PC-3 (cell line): ENCODE data around the gene RFTN1.

Experiments
- CTCF ChIP-seq: fragments of 300-600 bp; sonication (generic); conservative IDR thresholded peaks from 2 replicates; pipeline ENCODE4 v1.5.1; 2017; ENCODE audit warnings: antibody characterized with exemption, low read depth, mild to moderate bottlenecking, low read length
- EZH2 ChIP-seq: fragments of 300-600 bp; sonication (generic); IDR thresholded peaks from one replicate; pipeline ENCODE4 v1.6.1; 2017; ENCODE audit warnings: antibody characterized with exemption, mild to moderate bottlenecking, low read length; ENCODE audit not compliant: unreplicated experiment

DNA sequence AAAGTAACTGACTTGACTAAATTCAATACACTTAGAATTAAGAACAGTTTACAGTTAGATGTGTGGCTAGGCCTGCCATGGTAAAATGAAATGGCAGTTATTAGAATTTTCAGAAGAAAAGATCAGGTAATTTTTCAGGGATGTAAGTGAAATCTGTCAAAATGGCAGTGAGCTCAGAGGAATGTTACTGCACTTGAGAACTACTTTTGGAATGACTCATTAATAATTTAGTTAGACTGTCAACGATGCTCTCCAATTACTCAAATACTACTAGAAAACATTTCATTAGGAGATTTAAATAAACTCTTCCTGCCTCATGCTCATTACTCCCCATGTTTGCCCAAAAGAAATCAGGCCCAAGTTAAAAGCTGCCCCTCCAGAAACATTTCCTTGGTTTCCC is 84.4 kb downstream of the RFTN1 start:
- TF ChIP-seq CTCF (no peak), EZH2 (no peak)
